Astrocyte (in vitro differentiated cells and primary cell): ENCODE data around the gene MDK.

Source experiments
- EZH2 ChIP-seq: IDR thresholded peaks from 2 replicates; pipeline ENCODE4 v1.6.1; 2012; ENCODE audit warnings: mild to moderate bottlenecking, low read length, inconsistent platforms; ENCODE audit not compliant: insufficient read depth
- TF ChIP-seq, protein P1 (sequence below): IDR thresholded peaks from 2 replicates; pipeline ENCODE4 v1.5.1; 2011; ENCODE audit warnings: low read depth, mild to moderate bottlenecking, inconsistent platforms, low read length, moderate library complexity; ENCODE audit not compliant: insufficient read depth

GRCh38 chr11:46413760-46414465 is 32.4 kb downstream of the MDK start:
- TF ChIP-seq, protein P1, sequence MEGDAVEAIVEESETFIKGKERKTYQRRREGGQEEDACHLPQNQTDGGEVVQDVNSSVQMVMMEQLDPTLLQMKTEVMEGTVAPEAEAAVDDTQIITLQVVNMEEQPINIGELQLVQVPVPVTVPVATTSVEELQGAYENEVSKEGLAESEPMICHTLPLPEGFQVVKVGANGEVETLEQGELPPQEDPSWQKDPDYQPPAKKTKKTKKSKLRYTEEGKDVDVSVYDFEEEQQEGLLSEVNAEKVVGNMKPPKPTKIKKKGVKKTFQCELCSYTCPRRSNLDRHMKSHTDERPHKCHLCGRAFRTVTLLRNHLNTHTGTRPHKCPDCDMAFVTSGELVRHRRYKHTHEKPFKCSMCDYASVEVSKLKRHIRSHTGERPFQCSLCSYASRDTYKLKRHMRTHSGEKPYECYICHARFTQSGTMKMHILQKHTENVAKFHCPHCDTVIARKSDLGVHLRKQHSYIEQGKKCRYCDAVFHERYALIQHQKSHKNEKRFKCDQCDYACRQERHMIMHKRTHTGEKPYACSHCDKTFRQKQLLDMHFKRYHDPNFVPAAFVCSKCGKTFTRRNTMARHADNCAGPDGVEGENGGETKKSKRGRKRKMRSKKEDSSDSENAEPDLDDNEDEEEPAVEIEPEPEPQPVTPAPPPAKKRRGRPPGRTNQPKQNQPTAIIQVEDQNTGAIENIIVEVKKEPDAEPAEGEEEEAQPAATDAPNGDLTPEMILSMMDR, result no peak
- TF ChIP-seq EZH2, result no peak
